NCI-H82 treated with DMSO at 0.1 percent for 48 hours (cell line): ENCODE data around the gene ICAM2.

Experiments used
- DNase-seq: peaks from one replicate; lab custom pipeline; 2025; ENCODE audit not compliant: unreplicated experiment; lab: John Stamatoyannopoulos, UW

Gene ICAM2

GRCh38 chr17:63978272-63979200 lies 41.9 kb downstream of the ICAM2 start:
- DNase-seq: no peak

- no peak for DNase-seq
Measured at GRCh38 chr17:63976702-63977101, 43.7 kb downstream of the ICAM2 start.

GRCh38 chr17:63975541-63976092 lies 44.8 kb downstream of the ICAM2 start:
- no peak for DNase-seq

GRCh38 chr17:63974594-63975192 lies 45.7 kb downstream of the ICAM2 start:
- DNase-seq: no peak

- DNase-seq: no peak
Measured at GRCh38 chr17:63973930-63974593, 46.4 kb downstream of the ICAM2 start.

- DNase-seq: no peak
Measured at GRCh38 chr17:63973247-63973646, 47.2 kb downstream of the ICAM2 start.

- DNase-seq: no peak
Measured at GRCh38 chr17:63972796-63973195, 47.6 kb downstream of the ICAM2 start, which contains the start of gene SCN4A. SCN4A (minus strand) TSS chr17:63972918; CDS start chr17:63972841, 77 bp downstream.

GRCh38 chr17:63969278-63969677 lies 51.2 kb downstream of the ICAM2 start:
- no peak for DNase-seq

GRCh38 chr17:63967953-63968352 lies 52.5 kb downstream of the ICAM2 start:
- DNase-seq: no peak

GRCh38 chr17:63966646-63967264 lies 53.7 kb downstream of the ICAM2 start:
- DNase-seq: no peak

GRCh38 chr17:63963123-63963522 lies 57.3 kb downstream of the ICAM2 start:
- DNase-seq: no peak

- no peak for DNase-seq
Measured at GRCh38 chr17:63962298-63962744, 58.1 kb downstream of the ICAM2 start.

GRCh38 chr17:63961355-63962212 lies 58.8 kb downstream of the ICAM2 start:
- DNase-seq: no peak

- no peak for DNase-seq
Measured at GRCh38 chr17:63960430-63960829, 60.0 kb downstream of the ICAM2 start.

GRCh38 chr17:63960006-63960405 lies 60.4 kb downstream of the ICAM2 start:
- DNase-seq: no peak

- no peak for DNase-seq
Measured at GRCh38 chr17:63956296-63956920, 64.0 kb downstream of the ICAM2 start.

GRCh38 chr17:63955791-63956190 lies 64.6 kb downstream of the ICAM2 start:
- DNase-seq: no peak

- DNase-seq: no peak
Measured at GRCh38 chr17:63955232-63955631, 65.2 kb downstream of the ICAM2 start.

- DNase-seq: no peak
Measured at GRCh38 chr17:63954402-63955063, 65.9 kb downstream of the ICAM2 start.
